MM.1S (cell line): ENCODE measurements around the gene GGNBP2.

Experiments
- DNase-seq: peaks from one replicate; pipeline ENCODE4 v3.0.0-alpha.2; 2015
- H2AFZ ChIP-seq: fragments of 300-600 bp; sonication (generic); 2 replicates; pipeline ENCODE4 v1.6.0; 2016; ENCODE audit warnings: antibody characterized with exemption, low read length
- H3F3A ChIP-seq: fragments of 300-600 bp; sonication (generic); 2 replicates; pipeline ENCODE4 v1.6.1; 2016; ENCODE audit warnings: mild to moderate bottlenecking, antibody characterized with exemption, low read length, moderate library complexity, mixed read lengths; ENCODE audit not compliant: insufficient read depth
- H3K27ac ChIP-seq: fragments of 300-600 bp; sonication (generic); 2 replicates; pipeline ENCODE4 v1.5.1; 2016; ENCODE audit warnings: mild to moderate bottlenecking, low read length
- H3K27me3 ChIP-seq: fragments of 300-600 bp; sonication (generic); replicated peaks from 2 replicates; pipeline ENCODE4 v1.6.0; 2016; ENCODE audit warnings: low read length; ENCODE audit not compliant: insufficient read depth
- H3K36me3 ChIP-seq: fragments of 300-600 bp; sonication (generic); replicated peaks from 2 replicates; pipeline ENCODE4 v1.6.1; 2016; ENCODE audit warnings: mild to moderate bottlenecking, low read length, mixed read lengths; ENCODE audit not compliant: insufficient read depth
- H3K4me1 ChIP-seq: fragments of 300-600 bp; sonication (generic); 2 replicates; pipeline ENCODE4 v1.6.1; 2016; ENCODE audit warnings: low read length, mixed read lengths
- H3K4me2 ChIP-seq: fragments of 300-600 bp; sonication (generic); 2 replicates; pipeline ENCODE4 v1.6.0; 2016; ENCODE audit warnings: low read depth, low read length
- H3K4me3 ChIP-seq: fragments of 300-600 bp; sonication (generic); 2 replicates; pipeline ENCODE4 v1.5.1; 2016; ENCODE audit warnings: low read length, mixed read lengths
- H3K79me2 ChIP-seq: fragments of 300-600 bp; sonication (generic); 2 replicates; pipeline ENCODE4 v1.6.1; 2016; ENCODE audit warnings: mixed run types, low read length, mixed read lengths
- H3K9ac ChIP-seq: fragments of 300-600 bp; sonication (generic); 2 replicates; pipeline ENCODE4 v1.6.1; 2016; ENCODE audit warnings: low read length, mixed read lengths
- H3K9me2 ChIP-seq: fragments of 300-600 bp; sonication (generic); replicated peaks from 2 replicates; pipeline ENCODE4 v1.6.1; 2016; ENCODE audit warnings: mild to moderate bottlenecking, low read length, mixed read lengths; ENCODE audit not compliant: insufficient read depth
- H3K9me3 ChIP-seq: fragments of 300-600 bp; sonication (generic); replicated peaks from 2 replicates; pipeline ENCODE4 v1.6.1; 2016; ENCODE audit warnings: mild to moderate bottlenecking, low read length, mixed read lengths; ENCODE audit not compliant: insufficient read depth
- H4K20me1 ChIP-seq: fragments of 300-600 bp; sonication (generic); 2 replicates; pipeline ENCODE4 v1.6.1; 2016; ENCODE audit warnings: mild to moderate bottlenecking, low read length, moderate library complexity, mixed read lengths; ENCODE audit not compliant: insufficient read depth
- EZH2 ChIP-seq: fragments of 300-600 bp; sonication (generic); optimal IDR thresholded peaks from 2 replicates; pipeline ENCODE3; 2017; ENCODE audit warnings: low read depth, mild to moderate bottlenecking, antibody characterized with exemption, low read length, mixed read lengths
- EZH2phosphoT487 ChIP-seq: fragments of 300-600 bp; sonication (generic); IDR thresholded peaks from 2 replicates; pipeline ENCODE4 v1.6.1; 2018; ENCODE audit warnings: antibody characterized with exemption, low read length
- TF ChIP-seq, protein P1 (sequence below): fragments of 300-600 bp; sonication (generic); IDR thresholded peaks from 2 replicates; pipeline ENCODE4 v1.5.1; 2016; ENCODE audit warnings: antibody characterized with exemption, low read length, mixed read lengths

The GGNBP2 gene

DNA sequence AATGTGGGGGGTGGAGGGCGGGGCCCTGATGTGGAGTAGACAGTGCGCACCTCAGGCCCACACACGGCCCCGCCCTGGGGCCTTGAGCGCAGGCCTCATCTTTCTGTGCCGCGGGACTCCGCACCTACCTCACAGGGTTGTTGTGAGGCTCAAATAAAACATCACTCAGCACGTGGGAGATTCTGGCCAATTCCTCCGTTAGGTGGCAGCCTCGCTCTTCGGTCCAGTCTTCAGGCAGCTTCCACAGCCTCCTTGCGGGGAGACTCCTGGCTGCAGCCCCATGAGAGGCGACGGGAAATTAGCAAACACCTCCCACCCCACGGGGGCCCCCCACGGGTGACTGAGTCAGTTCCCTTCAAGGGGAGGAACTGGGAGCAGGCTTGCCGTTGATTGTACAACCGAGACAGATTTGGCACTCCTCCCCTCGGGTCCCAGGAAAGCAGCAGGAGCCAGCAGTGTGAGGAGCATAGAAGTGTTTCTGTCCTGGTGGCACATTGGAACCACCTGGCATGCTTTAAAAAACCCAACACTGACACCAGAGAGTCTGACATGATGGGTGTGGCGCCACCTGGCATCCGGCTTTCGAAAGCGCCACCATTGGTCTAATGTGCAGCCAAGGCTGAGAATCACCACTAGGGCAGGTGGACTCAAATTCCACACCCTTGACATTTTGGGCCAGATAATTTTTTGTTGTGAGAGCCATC is 64.2 kb downstream of the GGNBP2 start:
- peak overlapping the region; percentile 76; the same call in 1 of the 2 replicates for H3K27ac ChIP-seq
- peak overlapping the region; percentile 71 for H2AFZ ChIP-seq
- H4K20me1 ChIP-seq: no peaks in the 10 kb centered on the region
- no peaks in the 10 kb centered on the region for H3K9me3 ChIP-seq
- H3K4me3 ChIP-seq: peak overlapping the region; percentile 54
- no peaks in the 10 kb centered on the region for H3K27me3 ChIP-seq
- TF ChIP-seq EZH2 (no peak), EZH2phosphoT487 (no peak)
- TF ChIP-seq, protein P1, sequence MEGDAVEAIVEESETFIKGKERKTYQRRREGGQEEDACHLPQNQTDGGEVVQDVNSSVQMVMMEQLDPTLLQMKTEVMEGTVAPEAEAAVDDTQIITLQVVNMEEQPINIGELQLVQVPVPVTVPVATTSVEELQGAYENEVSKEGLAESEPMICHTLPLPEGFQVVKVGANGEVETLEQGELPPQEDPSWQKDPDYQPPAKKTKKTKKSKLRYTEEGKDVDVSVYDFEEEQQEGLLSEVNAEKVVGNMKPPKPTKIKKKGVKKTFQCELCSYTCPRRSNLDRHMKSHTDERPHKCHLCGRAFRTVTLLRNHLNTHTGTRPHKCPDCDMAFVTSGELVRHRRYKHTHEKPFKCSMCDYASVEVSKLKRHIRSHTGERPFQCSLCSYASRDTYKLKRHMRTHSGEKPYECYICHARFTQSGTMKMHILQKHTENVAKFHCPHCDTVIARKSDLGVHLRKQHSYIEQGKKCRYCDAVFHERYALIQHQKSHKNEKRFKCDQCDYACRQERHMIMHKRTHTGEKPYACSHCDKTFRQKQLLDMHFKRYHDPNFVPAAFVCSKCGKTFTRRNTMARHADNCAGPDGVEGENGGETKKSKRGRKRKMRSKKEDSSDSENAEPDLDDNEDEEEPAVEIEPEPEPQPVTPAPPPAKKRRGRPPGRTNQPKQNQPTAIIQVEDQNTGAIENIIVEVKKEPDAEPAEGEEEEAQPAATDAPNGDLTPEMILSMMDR: peak; percentile 43
- DNase-seq: peak; percentile 78
- H3K9me2 ChIP-seq: no peaks in the 10 kb centered on the region
- H3F3A ChIP-seq: peaks cover 7% of the 10 kb centered on the region
- peak overlapping the region; percentile 76 for H3K4me2 ChIP-seq
- peak overlapping the region; percentile 19; the same call in 1 of the 2 replicates for H3K9ac ChIP-seq
- H3K79me2 ChIP-seq: peaks cover 13% of the 10 kb centered on the region
- H3K36me3 ChIP-seq: no peaks in the 10 kb centered on the region
- peaks cover 21% of the 10 kb centered on the region for H3K4me1 ChIP-seq

DNA sequence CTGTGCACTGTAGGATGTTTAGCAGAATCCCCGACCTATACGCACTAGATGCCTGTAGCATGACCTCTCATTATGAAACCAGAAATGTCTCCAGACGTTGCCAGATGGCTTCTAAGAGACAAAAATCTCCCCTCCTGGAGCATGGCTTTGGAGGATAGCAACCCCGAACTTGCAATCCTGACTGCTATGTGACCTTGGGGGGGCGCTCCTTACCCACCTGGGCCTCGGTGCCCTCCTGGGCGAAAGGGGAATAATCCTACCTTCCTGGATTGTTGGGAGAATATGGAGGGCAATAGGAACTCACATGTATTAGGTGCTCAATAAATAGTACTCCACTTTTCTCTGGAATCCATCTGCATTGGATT is 64.8 kb downstream of the GGNBP2 start:
- Histone ChIP-seq H3K4me2 (peak overlapping the region; percentile 76), H2AFZ (peak overlapping the region; percentile 71; the same call in 1 of the 2 replicates), H3K4me3 (no peak overlapping the region), H3K9me2 (no peaks in the 10 kb centered on the region), H3F3A (peaks cover 7% of the 10 kb centered on the region), H3K27me3 (no peaks in the 10 kb centered on the region), H3K36me3 (no peaks in the 10 kb centered on the region), H3K9ac (no peak overlapping the region), H4K20me1 (no peaks in the 10 kb centered on the region), H3K9me3 (no peaks in the 10 kb centered on the region), H3K79me2 (0 out of 2 replicates have a peak, but pooled peaks cover 9% of the 10 kb centered on the region), H3K4me1 (peaks cover 21% of the 10 kb centered on the region), H3K27ac (peak overlapping the region; percentile 76; the same call in 1 of the 2 replicates)
- DNase-seq: no peak
- TF ChIP-seq EZH2 (no peak), EZH2phosphoT487 (no peak)
- TF ChIP-seq, protein P1: no peak; the same call in 1 of the 2 replicates

DNA sequence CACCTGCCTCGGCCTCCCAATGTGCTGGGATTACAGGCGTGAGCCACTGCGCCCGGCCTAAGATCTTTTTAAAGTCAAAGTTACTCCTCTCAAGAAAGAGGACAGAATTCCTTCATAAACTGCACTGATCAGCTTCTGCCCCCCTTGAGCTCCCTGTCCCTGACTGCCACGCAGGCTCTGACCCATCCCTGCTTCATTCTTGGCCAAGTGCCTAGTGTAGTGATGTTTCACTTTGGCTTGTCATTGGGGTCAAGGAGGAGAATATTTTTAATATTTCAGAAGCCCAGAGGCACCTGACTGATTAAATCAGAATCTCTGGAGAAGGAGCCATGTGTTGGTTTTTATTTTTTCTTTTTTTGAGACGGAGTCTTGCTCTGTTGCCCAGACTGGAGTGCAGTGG is 65.8 kb downstream of the GGNBP2 start:
- Histone ChIP-seq H4K20me1 (no peaks in the 10 kb centered on the region), H3K36me3 (no peaks in the 10 kb centered on the region), H3K79me2 (0 out of 2 replicates have a peak, but pooled peaks cover 7% of the 10 kb centered on the region), H3K4me2 (no peak overlapping the region), H3K9me2 (no peaks in the 10 kb centered on the region), H3K9me3 (no peaks in the 10 kb centered on the region), H2AFZ (no peak overlapping the region), H3K4me1 (peaks cover 21% of the 10 kb centered on the region), H3K27me3 (no peaks in the 10 kb centered on the region), H3K27ac (no peak overlapping the region), H3F3A (peaks cover 7% of the 10 kb centered on the region), H3K4me3 (no peak overlapping the region), H3K9ac (no peak overlapping the region)
- no peak for DNase-seq
- TF ChIP-seq EZH2 (no peak), EZH2phosphoT487 (no peak)
- TF ChIP-seq, protein P1: no peak
